ENCODE data around the gene FNDC8. TPM values are rescaled to one million over a fixed set of nuclear protein-coding genes. Genes with fewer than 3 reads are reported as not detected.

The FNDC8 gene
- polyA plus RNA-seq, 3 donors = not detected

- no peaks in the 10 kb centered on the region for H3K79me2 ChIP-seq (ENCODE audit: insufficient read depth, low read length)
- H3K4me1 ChIP-seq (ENCODE audit: control insufficient read depth in 1 of 2, insufficient read depth in 2 of 2, low read length in 2 of 2) = peaks cover 16% of the 10 kb centered on the region in 2 donors
- intact Hi-C loops (cut with micrococcal nuclease) = no loop called here
- no peak overlapping the region for H3K27ac ChIP-seq (ENCODE audit: low read depth in 1 of 2, low read length in 2 of 2)
- TF ChIP-seq CTCF (IDR thresholded peaks at IDR 0.05) = no peak
- 100% methylated on average over 2 of the region's 2 CpGs for WGBS (ENCODE audit: insufficient coverage)
- Mint-ChIP-seq H3K27ac (peak overlapping the region in 2 of 7 donors; percentile 11 to 50), H3K4me1 (peaks cover 23% of the 10 kb centered on the region), H3K27me3 (ENCODE audit: low read depth in 3 of 3) (peaks cover 0 to 4% (median 0%) of the 10 kb centered on the region in 3 donors), H3K4me3 (no peak overlapping the region), H3K9me3 (no peaks in the 10 kb centered on the region), H3K36me3 (peaks cover 37 to 46% of the 10 kb centered on the region in 2 donors)
- H3K4me2 ChIP-seq (replicated peaks; ENCODE audit: extremely low read depth, low read length, poor library complexity, severe bottlenecking) = no peak overlapping the region
- H3K4me3 ChIP-seq (replicated peaks in 1 of 3; ENCODE audit: low read depth in 2 of 3, low read length in 3 of 3) = no peak overlapping the region
- H2AFZ ChIP-seq (ENCODE audit: insufficient read depth, low read depth, low read length, poor library complexity, severe bottlenecking) = no peak overlapping the region
- no peak for DNase-seq
- peaks cover 21 to 38% of the 10 kb centered on the region in 2 donors for H3K36me3 ChIP-seq (replicated peaks in 1 of 2; ENCODE audit: control insufficient read depth in 1 of 2, insufficient read depth in 2 of 2, low read length in 2 of 2)
- H4K20me1 ChIP-seq (ENCODE audit: insufficient read depth, low read length) = no peaks in the 10 kb centered on the region
- H3K9ac ChIP-seq (ENCODE audit: insufficient read depth, low read length, poor library complexity, severe bottlenecking) = no peak overlapping the region
- H3K27me3 ChIP-seq (ENCODE audit: control insufficient read depth in 2 of 2, insufficient read depth in 2 of 2, low read length in 2 of 2) = no peaks in the 10 kb centered on the region
- H3K9me3 ChIP-seq (replicated peaks in 1 of 2; ENCODE audit: control insufficient read depth in 1 of 2, insufficient read depth in 1 of 2, low read length in 2 of 2) = no peaks in the 10 kb centered on the region
Measured at GRCh38 chr17:35097776-35098175, 23.6 kb upstream of the FNDC8 start.

DNA sequence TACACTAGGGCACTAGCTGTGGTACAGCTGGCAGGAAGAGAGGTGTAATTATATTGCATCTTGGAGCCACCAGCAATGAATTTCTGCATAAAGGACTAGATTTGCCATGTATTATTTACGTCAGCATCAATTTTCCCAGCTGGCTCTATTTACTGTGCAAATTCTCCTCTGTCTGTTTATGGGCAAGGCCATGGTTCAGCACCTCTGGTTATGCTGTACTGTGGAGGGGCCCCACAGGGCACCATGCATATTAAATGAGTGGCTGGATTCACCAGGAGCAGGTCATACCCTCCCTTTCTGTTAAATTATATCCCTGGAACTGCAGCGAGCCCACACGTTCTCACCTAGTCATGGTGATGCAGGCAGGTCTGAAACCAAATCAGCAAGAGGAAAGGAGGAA is 21.5 kb upstream of the FNDC8 start:
- Histone ChIP-seq H3K4me1 (ENCODE audit: control insufficient read depth in 1 of 2, insufficient read depth in 2 of 2, low read length in 2 of 2) (peaks cover 10 to 12% of the 10 kb centered on the region in 2 donors), H3K9ac (ENCODE audit: insufficient read depth, low read length, poor library complexity, severe bottlenecking) (no peak overlapping the region), H3K4me2 (replicated peaks; ENCODE audit: extremely low read depth, low read length, poor library complexity, severe bottlenecking) (no peak overlapping the region), H3K9me3 (replicated peaks in 1 of 2; ENCODE audit: control insufficient read depth in 1 of 2, insufficient read depth in 1 of 2, low read length in 2 of 2) (no peaks in the 10 kb centered on the region), H3K27ac (ENCODE audit: low read depth in 1 of 2, low read length in 2 of 2) (no peak overlapping the region), H4K20me1 (ENCODE audit: insufficient read depth, low read length) (no peaks in the 10 kb centered on the region), H3K79me2 (ENCODE audit: insufficient read depth, low read length) (no peaks in the 10 kb centered on the region), H3K36me3 (replicated peaks in 1 of 2; ENCODE audit: control insufficient read depth in 1 of 2, insufficient read depth in 2 of 2, low read length in 2 of 2) (peaks cover 24 to 54% of the 10 kb centered on the region in 2 donors), H3K27me3 (ENCODE audit: control insufficient read depth in 2 of 2, insufficient read depth in 2 of 2, low read length in 2 of 2) (no peaks in the 10 kb centered on the region), H2AFZ (ENCODE audit: insufficient read depth, low read depth, low read length, poor library complexity, severe bottlenecking) (no peak overlapping the region), H3K4me3 (replicated peaks in 1 of 3; ENCODE audit: low read depth in 2 of 3, low read length in 3 of 3) (no peak overlapping the region)
- no peak for DNase-seq
- peaks cover 18% of the 10 kb centered on the region for H3K4me1 Mint-ChIP-seq
- H3K4me3 Mint-ChIP-seq = no peak overlapping the region
- H3K27ac Mint-ChIP-seq = no peak overlapping the region
- H3K9me3 Mint-ChIP-seq = no peaks in the 10 kb centered on the region
- TF ChIP-seq CTCF (IDR thresholded peaks at IDR 0.05) = no peak
- intact Hi-C loops (cut with micrococcal nuclease) = no loop called here
- H3K36me3 Mint-ChIP-seq = peaks cover 52 to 67% of the 10 kb centered on the region in 2 donors
- 69% methylated on average over 2 of the region's 3 CpGs for WGBS (ENCODE audit: insufficient coverage)
- H3K27me3 Mint-ChIP-seq (ENCODE audit: low read depth in 3 of 3) = peaks cover 0 to 4% (median 0%) of the 10 kb centered on the region in 3 donors

All from CD14-positive monocyte (primary cell).